Activated T-cell treated with anti-CD3 and anti-CD28 coated beads for 24 hours (primary cell): ENCODE data around the gene COL5A1.
"Not testable (repeated sequence)": the region's sequence is repeated elsewhere in the genome, so short reads cannot be mapped to it uniquely, and the experiment has no call there.

Experiments used
- DNase-seq: peaks from one replicate; pipeline ENCODE4 v3.0.0-alpha.2; 2020; ENCODE audit warnings: low read depth

COL5A1 gene

DNA sequence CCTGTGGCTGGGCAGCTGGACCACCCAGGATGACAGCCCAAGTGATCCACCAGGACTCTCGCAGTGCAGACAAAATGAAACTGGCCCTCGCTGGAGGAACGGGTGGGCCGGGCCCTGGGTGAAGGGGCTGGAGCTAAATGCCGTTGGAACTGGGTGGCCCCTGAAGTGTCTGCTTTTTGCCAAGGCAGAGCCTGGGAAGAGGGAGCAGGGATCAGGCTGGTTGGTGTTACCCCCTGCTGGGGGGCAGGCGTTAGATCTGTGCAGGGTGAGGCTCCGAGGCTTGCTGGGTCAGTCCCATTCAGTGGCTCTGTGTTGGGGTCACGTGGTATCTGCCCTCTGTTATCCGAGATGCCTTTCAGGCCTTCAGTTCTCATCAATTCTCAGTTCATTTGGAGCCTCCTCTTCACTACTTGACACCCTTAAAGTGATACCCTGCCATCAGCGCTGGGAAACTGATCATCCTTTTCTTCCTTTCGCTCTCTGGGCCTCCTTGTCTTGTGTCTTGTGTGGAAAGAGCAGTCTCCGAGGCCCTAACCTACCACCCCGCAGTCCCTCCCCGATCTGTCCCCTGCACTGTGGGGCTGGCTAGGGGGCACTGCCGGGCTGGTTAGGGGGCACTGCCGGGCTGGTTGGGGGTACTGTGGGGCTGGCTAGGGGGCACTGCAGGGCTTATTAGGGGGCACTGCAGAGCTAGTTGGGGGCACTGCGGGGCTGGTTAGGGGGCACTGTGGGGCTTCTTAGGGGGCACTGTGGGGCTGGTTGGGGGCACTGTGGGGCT lies 37.3 kb downstream of the COL5A1 start:
- no peak for DNase-seq

DNA sequence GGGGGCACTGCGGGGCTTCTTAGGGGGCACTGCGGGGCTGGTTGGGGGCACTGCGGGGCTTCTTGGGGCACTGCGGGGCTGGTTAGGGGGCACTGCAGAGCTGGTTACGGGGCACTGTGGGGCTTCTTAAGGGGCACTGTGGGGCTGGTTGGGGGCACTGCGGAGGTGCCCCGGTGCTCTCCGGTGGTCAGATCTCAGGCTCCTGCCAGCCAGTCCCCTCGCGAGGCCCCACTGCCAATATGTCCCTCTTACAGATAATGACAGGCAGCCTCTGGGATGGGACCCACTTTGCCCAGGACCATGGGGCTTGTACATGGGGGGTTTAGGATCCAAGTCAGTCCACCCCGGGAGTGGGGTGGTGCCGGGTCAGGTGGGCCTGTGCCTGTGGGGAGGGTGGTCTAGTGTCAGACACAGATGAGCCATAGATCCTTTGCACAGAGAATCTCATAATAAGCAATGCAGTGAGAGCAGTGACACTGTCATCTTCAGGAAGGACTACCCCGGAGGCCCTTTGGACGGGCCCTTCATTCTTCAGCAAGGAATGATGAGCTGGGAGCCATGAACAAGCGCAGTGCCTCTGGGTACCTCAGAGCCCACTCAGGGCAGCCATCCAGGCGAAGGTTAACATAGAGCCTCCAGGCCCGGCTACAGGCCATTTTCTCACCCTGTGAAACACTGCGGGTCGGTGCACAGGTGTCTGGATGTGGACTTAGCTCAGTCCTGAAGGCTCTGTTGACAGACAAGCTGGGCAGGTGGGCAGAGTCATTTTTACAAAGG lies 38.2 kb downstream of the COL5A1 start:
- no peak for DNase-seq

DNA sequence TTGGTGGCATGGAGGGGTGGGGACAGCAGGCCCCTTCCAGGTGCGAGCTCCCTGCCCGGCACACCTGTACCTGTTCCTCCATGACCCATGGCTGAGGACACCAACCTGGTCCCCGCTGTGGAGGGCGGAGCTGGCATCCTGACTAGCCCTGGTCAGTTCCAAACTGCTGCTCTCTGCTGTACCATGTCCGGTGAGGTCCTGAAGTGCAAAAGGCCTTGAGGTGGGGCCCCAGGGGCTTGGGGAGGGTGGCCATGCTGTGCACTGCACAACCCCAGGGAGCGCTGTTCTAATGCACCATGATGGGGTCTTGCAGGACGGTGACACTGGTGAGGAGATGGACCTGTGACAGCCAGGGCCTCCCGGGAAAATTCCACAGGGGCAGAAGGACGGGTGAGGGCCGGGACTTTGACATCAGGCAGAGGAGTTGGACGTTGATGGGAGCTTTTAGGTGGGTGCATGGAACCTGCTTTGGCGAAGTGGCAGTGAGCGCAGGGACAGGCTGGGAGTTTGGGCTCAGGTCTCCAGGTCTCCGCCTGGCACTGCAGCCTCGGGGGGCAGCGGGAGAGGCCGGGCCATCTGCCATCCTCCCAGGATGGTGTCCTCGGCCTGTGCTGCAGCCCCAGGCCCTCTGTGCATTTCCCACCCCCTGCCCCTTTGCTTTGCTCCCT lies 38.9 kb downstream of the COL5A1 start:
- DNase-seq: no peak

DNA sequence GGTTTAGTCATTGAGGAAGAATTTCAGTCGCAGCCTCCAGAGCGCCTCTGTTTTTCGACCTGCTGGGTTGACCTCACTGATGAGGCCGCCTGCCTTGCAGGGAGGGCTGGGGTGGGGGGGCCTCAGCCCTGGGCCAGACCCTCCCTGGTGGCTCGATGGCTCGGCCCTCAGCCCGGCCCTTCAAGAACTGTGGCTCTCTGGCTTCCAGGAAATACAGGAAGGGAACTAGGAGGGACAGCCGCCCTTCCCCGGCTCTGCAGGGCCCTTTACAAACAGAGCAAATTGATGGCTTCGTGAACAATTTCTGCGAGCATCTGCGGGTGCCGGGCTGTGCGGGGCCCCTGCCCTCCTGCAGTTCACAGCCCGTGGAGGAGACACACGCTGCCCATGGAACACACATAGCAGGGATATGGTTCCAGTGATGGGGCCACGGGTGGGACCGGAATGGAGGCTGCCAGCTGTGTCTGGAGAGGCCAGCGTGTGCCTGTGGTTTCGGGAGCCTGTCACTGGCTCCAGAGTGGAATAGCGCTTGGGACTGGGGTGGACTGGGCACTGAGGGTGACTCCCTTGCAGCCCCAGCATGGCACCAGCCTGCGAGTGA lies 39.6 kb downstream of the COL5A1 start:
- no peak for DNase-seq

DNA sequence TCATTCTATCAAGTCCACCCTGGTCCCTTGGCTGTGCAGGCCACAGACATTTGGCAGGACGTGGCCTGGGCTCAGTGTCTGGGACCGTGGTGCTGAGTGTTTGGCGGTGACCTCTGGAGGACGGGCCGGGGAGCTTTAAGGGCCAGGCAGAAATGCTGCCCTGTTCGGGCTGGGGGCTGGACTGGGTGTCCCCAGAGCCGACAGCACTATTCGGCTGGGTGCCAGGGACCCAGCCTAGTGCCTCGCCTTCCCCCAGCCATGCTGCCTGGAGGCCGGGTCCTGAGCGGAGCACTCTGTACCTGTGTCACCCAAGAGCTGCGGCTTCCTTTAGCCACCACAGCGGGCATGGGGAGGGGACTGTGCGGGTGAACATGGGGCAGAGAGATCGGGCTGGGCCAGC lies 40.4 kb downstream of the COL5A1 start:
- DNase-seq: no peak

DNA sequence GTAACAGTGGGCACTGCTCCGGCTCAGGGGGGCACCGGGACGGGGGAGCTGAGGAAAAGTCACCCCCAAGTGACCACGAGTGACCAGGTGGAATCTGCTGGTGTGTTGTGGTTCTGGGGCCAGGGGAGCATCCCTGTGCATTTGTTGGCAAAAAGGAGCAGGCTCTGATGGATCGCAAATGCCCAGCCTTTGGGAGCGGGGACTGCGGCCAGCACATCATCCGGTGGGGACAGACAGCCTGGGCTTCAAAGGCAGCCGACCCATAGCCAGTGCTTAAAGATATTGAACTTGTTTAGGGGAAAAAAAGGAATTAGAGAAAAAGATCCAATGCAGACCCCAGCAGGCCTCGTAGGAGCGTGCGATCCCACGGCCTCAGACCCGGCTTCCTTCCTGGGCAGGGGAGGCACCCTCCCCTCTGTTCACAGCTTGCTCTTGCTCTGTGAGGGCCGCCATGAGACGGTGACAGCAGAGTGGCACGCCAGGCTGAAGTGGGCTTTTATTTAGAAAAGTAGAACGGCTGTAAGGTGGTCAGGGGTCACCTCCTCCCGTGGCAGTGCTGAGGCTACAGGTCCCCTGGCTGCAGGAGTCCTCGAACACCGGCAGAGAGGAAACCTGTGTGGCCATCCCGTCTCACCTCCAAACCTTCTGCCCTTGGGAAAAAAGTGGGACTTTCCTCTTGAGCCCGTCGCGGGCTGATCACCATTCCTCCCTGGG lies 41.2 kb downstream of the COL5A1 start:
- no peak for DNase-seq

DNA sequence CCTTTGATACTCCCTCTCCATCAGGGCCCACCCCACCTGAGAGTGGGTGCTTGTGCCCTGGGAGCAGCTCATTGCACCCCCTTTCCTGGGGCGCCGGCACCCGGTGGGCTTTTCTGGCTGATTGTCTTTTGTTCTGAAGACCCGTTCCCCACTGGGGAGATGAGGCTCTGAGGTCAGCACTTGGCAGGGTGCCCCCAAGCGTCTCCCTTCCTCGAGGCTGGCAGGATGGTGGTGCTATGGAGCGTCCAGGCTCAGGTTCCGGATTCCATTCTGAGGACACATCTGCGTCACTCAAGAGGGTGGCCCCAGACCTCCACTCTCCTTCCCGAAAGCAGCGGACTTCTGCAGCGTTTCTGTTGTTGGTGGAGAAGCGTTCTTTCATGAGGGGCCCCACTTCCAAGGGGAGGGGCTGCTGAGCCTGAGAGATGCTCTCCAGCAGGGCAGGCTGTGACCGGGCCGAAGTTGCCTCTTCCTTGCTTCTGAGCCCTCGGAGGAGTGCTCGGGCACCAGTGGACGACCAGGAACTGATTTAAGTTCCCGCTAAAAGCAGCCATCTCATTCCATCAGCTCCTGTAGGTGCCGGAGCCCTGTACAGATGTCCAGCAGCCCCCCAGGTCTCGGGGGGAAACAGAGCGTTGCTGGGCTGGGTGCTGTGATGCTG lies 42.2 kb downstream of the COL5A1 start:
- DNase-seq: no peak

DNA sequence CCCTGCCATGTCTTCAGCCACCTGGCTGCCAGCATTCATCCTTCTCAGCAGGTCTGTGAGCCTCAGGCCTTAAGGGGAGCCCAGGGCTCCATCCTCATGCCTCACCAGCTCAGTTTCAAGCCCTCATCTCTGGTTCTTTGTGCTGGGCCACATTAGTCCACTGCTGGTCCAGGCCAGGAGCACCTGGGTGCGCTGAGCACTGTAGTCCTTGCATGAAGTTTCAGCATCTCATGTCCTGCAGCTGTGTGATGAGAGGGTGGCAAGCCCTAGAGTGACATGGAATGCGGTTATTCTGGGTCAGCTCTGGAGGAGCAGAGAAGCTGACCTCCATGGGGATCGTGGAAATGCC lies 42.7 kb downstream of the COL5A1 start:
- DNase-seq: no peak

DNA sequence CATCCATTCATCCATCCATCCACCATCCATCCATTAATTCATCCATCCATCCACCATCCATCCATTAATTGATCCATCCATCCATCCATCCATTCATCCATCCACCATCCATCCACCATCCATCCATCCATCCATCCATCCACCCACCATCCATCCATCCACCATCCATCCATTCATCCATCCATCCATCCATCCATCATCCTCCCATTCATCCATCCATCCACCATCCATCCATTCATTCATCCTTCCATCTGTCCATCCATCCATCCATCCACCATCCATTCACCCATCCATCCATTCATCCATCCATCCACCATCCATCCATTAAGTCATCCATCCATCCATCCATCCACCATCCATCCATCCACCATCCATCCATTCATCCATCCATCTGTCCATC lies 43.3 kb downstream of the COL5A1 start:
- not testable (repeated sequence) for DNase-seq

DNA sequence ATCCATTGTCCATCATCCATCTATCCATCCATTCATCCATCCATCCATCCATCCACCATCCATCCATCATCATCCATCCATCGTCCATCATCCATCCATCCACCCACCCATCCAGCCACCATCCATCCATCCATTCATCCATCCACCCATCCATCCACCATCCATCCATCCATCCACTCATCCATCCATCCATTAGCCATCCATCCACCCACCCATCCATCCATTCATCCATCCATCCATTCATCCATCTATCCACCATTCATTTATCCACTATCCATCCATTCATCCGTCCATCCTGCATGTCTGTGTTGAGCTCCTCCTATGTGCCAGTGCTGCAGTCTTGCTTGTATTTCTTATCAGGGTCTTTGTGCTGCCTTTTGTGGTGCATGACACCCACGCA lies 44.2 kb downstream of the COL5A1 start:
- DNase-seq: no peak

DNA sequence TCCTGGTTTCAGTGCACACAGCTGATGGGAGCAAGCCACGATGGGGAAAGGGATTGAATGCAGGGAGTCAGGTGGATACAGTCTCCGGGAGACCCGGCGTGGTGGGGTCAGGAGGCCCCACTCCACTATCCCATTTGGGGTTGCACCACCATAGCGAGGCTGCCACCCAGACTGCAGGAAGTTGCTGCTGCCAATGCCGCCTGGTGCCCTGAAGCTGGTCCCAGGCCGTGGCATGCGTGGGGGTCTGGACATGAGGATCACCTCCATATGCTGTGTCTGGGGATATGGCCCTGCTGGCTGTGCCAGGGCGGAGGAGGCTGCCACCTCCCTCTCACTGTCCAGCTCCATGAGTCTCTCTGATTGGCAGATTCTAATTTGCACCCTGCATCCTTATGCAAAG lies 45.3 kb downstream of the COL5A1 start:
- DNase-seq: no peak

DNA sequence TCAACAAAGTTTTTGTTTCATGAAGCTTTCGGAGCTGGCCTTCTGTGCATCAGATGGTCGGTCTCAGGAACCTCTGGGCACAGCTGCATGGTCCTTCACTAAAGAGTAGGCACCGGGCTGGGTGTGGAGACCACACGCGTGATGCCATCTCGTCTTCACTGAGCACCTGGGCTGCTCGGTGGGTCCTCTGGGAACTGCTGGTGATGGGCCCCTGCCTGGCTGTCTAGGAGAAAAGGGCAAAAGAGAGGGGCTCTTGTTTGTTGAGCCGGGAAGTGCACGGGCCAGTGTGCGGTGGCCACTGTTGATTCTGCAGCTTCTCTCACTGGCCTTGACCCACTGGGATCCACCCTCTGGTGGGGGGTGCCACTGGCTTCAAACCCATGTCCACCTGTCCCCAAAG lies 46.0 kb downstream of the COL5A1 start:
- DNase-seq: no peak

DNA sequence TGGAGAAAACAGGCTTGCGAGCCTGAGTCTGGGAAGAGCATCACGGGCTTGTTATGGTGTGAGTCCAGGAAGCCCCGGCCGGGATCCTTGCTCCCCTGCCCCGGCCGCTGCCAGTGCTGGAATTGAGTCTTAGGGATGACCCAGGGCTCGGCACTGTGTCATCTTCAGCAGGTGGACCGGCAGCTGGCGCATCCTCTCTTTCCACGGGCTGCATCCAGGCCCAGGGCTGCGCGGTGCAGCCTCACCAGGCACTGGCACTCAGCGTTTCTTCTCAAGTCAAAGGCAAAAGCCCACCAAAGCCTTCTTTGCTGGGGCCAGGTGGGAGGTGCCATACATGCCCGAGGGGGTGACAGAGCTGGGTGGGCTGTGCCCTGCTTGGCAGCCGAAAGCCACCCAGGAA lies 46.6 kb downstream of the COL5A1 start:
- DNase-seq: no peak

DNA sequence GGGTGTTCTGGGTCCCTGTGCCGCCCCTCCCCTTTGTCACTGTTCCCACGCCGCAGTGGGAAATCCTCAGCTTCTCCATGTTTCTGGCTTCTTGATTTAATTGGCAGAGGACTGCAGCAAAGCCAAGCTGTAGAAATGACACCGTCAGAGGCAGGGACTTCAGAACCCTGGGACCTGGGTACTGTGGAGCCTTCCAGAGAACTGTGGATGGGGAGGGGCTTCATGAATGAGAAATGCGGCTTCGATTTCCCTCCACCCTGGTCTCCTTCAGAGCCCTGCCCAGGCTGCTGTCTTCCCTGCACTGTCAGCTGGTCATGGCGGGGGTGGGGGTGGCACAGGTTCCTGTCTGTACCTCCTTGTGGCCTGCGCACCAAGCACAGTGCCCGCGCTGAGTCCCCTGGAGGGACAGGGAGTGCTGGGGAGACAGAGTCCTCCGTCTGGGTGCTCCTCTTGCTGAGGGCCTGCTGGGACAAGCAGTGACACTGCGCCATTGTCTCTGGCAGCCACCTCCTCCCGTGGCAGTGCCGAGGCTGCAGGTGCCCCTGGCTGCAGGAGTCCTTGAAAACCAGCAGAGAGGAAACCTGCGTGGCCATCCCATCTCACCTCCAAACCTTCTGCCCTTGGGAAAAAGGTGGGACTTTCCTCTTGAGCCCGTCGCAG lies 47.2 kb downstream of the COL5A1 start:
- no peak for DNase-seq

DNA sequence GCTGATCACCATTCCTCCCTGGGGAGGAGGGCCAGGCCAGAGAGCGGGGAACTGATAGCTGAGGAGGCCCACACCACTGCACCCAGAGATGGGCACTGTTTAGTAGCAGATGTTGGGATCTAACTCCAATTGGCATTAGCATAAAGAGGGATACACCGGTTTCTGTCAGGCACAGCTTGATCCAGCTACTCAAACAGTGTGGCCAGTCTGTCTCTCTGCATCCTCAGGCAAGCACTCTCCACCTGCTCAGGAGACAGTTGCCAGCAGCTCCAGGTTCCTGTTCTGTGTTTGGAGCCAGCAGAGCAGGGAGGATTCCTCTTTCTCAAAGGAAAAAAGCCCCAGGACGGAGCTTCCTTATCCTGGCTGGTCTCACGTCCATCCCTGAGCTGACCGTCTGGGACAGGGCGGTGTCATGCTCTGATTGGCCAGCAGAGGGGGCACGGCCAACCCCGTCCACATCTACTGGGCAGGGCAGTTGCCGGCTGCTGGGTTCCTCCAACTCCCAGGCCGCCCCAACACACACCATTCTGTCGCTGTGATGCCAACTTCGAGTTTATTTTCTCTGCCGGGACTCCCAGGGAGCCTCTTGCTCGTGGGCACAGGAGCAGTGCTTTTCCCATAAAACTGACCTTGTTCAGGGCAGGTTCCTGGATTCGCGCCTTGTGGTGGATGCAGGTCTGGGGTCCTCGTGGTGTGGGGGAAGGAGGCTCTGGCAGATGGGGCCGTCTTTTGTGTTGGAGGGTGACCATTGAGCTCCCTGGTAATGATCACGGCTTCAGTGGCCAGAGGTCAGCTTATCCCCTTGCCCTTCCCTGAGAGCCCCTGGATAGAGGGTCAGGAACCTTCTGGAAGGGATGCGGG lies 47.9 kb downstream of the COL5A1 start:
- no peak for DNase-seq

DNA sequence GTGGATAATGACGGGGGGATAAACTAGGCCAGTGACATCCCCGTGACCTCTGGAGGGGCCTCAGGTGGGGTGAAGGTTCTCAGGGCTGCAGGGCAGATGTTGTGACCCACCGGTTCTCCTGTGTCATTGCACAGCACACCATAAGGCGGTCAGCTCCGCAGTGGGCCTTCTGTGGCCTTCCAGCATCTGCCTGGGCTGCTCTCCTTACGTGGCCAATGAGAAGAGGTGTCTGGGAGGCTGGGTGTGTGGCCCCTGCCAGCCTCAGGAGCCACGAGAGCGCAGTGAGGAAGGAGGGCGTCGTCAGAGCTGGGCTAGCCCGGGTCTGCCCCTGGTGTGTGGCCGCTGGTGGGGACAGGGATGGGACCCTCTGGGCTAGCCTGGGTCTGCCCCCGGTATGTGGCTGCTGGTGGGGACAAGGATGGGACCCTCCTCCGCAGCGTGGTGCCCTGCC lies 48.7 kb downstream of the COL5A1 start:
- no peak for DNase-seq

DNA sequence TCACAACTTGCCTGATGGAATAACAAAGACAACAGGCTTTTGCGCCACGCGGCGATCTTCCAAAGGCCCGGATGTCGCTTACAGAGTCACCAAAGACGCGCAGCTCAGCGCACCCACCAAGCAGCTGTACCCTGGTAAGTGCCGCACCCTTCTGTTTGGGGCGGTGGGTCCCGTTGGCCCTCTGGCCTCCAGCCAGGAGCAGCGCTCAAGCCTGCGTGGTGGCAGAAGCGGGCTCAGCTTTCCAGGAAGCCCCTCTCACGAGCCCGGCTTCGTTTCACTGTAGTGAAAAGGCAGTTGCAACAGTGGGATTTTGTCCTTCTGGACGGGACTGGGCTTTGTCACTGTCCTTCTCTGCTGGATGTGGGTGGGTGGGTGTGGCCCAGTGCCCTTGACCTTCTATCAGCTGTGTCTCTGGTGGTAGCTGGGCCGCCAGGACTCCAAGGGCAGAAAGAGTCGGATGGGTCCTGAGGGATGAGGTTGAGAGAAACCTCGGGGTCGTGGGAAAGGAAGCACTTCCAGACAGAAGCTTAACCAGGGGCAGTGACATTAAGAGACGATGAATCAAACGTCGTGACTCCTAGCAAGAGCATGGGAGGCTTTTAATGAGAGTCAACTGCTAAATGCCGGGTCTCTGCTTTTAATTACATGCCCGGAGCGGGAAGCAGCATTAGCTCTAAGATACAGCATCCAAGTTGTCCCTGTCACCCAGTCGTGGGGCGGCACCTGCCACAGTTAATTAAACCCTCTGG lies 49.5 kb downstream of the COL5A1 start:
- no peak for DNase-seq

DNA sequence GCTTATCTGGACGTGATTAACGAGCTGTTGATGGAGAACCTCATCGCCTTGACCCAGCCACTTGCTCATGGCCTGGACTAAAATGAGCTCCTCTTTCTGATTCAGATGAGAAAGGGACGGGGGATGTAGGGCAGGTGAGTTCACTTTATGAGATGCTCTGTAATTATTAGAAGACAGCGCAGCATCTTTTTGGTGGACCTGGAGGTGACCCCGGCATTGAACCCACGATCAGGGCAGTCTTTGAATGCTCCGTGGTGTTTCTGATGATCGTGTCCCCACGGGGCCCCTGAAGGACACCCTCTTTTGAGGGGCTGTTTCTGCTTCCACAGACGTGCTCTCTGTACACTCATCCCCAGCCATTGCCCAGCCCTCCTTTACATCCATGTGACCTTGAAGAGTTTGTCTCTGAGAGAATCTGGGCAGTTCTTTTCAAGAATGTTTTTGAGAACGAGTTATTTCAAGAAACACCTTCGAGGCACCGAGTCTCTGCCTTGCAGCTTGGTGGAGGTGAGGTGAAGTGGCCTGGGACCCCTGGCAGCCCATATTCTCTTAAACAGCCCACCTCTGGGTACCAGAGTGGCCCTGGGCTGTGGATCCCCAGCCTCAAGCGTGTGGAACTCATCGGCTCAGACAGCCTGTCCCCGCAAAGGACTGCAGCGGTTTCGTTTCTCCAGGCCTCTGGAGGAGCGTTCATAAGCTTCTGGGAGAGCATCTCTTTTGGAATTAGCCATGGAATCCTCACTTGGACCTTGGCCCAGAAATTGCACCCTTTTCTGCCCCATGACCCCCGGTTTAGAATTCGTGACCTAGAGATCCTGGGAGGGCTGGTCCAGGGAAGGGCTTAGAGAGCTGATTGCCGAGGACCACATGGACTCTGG lies 50.3 kb downstream of the COL5A1 start:
- DNase-seq: no peak
